RWPE2 (cell line): Measurements from ENCODE around the gene ZNF451.

Experiments
- ATAC-seq: fragments of 200-7000 bp; cut with Tn5 transposase; 3 replicates; pipeline ENCODE4 v1.9.1; 2021; ENCODE audit warnings: low read depth
- DNase-seq: peaks from one replicate; pipeline ENCODE4 v3.0.0-alpha.2; 2020; ENCODE audit warnings: low spot score
- H3K27ac ChIP-seq: fragments of 450-650 bp; 2 replicates; pipeline ENCODE4 v1.5.1; 2017; ENCODE audit warnings: mild to moderate bottlenecking; ENCODE audit not compliant: poor library complexity, severe bottlenecking
- H3K27me3 ChIP-seq: fragments of 250-450 bp; sonication (Bioruptor Pico); 2 replicates; pipeline ENCODE4 v1.5.1; 2021; ENCODE audit warnings: mild to moderate bottlenecking, moderate library complexity; ENCODE audit not compliant: insufficient read depth, poor library complexity, severe bottlenecking
- H3K36me3 ChIP-seq: fragments of 250-450 bp; sonication (Bioruptor Pico); 2 replicates; pipeline ENCODE4 v1.5.1; 2020; ENCODE audit warnings: low read depth, mild to moderate bottlenecking, moderate library complexity
- H3K4me1 ChIP-seq: fragments of 250-450 bp; sonication (Bioruptor Pico); 2 replicates; pipeline ENCODE4 v1.5.1; 2021; ENCODE audit warnings: mild to moderate bottlenecking, moderate library complexity; ENCODE audit not compliant: insufficient read depth, poor library complexity, severe bottlenecking
- H3K4me3 ChIP-seq: fragments of 250-450 bp; sonication (Bioruptor Pico); 2 replicates; pipeline ENCODE4 v1.5.1; 2021; ENCODE audit warnings: mild to moderate bottlenecking, moderate library complexity; ENCODE audit not compliant: severe bottlenecking
- H3K9me3 ChIP-seq: fragments of 250-450 bp; sonication (Bioruptor Pico); 2 replicates; pipeline ENCODE4 v1.5.1; 2021; ENCODE audit warnings: mild to moderate bottlenecking, moderate library complexity; ENCODE audit not compliant: severe bottlenecking
- TF ChIP-seq, protein P1 (sequence below): fragments of 450-650 bp; IDR thresholded peaks from one replicate; pipeline ENCODE4 v1.5.1; 2017; ENCODE audit warnings: mild to moderate bottlenecking, moderate library complexity; ENCODE audit not compliant: poor library complexity, severe bottlenecking

ZNF451 gene

DNA sequence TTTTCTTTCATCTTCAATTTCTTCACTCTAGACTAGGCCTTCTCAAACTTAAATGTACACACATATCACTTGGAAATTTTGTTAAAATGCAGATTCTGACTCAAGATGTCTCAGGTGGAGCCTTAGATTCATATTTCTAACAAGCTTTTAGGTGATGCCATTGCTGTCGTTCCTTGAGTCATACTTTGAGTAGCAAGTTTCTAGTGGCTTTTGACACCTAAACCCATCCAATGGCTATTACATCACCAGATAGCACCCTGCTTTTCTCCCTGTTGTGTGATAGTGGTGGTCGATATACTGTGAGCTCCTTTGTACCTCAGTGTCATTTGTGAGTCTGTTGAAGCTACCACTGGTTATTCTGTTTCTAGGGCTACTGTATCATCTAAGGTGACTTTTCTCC, 47.4 kb downstream of the ZNF451 start:
- Histone ChIP-seq H3K9me3 (no peaks in the 10 kb centered on the region), H3K27me3 (no peaks in the 10 kb centered on the region), H3K27ac (no peak overlapping the region), H3K4me1 (no peaks in the 10 kb centered on the region), H3K36me3 (peaks cover 62% of the 10 kb centered on the region), H3K4me3 (no peak overlapping the region)
- ATAC-seq, result no peak
- DNase-seq, result no peak
- TF ChIP-seq, protein P1, sequence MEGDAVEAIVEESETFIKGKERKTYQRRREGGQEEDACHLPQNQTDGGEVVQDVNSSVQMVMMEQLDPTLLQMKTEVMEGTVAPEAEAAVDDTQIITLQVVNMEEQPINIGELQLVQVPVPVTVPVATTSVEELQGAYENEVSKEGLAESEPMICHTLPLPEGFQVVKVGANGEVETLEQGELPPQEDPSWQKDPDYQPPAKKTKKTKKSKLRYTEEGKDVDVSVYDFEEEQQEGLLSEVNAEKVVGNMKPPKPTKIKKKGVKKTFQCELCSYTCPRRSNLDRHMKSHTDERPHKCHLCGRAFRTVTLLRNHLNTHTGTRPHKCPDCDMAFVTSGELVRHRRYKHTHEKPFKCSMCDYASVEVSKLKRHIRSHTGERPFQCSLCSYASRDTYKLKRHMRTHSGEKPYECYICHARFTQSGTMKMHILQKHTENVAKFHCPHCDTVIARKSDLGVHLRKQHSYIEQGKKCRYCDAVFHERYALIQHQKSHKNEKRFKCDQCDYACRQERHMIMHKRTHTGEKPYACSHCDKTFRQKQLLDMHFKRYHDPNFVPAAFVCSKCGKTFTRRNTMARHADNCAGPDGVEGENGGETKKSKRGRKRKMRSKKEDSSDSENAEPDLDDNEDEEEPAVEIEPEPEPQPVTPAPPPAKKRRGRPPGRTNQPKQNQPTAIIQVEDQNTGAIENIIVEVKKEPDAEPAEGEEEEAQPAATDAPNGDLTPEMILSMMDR, result no peak

DNA sequence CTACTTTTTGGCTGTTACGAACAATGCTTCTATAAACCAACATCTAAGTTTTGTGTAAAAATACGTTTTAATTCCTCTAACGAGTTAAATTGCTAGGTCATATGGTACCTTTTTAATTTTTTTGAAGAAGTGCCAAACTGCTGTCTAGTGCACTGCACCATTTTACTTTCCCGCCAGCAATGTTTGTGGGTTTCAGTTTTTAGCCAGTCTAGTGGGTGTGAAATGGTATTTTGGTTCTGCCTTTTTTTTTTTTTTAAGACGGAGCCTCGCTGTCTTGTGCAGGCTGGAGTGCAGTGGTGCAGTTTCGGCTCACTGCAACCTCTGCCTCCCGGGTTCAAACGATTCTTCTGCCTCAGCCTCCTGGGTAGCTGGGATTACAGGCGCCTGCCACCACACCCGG, 48.0 kb downstream of the ZNF451 start:
- Histone ChIP-seq H3K27ac (no peak overlapping the region), H3K9me3 (no peaks in the 10 kb centered on the region), H3K4me1 (no peaks in the 10 kb centered on the region), H3K36me3 (peaks cover 64% of the 10 kb centered on the region), H3K4me3 (no peak overlapping the region), H3K27me3 (no peaks in the 10 kb centered on the region)
- TF ChIP-seq, protein P1, result no peak
- ATAC-seq (no peak), DNase-seq (no peak)

DNA sequence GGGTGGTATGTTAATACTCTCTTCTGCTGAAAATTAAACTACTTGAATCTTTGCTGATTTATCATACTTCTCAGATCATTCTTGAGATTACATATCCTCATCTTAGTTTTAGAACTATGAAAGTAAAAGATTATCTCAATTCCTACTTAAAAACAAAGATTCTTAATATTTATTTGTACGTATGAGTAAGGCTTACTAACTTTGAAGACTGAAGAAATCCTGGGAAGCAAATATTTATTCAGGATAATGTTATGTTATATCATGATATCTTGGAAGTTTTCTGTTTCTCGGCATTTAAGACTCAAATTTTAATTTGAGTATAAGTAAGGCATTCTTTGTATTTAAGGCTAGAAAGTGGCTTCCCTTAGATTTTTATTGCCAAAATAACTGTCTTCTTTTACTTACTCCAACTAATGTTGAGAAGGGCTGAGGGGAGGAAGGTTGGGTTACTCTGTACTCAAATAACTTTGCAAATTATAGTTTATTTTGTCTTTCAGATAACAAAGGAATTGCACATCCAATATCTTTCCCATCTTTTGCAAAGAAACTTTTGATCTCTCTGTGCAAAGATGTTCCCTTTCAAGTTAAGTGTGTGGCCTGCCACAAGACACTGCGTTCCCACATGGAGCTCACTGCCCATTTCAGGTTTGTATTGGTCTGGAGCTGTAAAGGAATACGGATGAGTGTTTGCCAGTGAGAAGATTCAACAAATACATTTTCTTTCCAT, 51.6 kb downstream of the ZNF451 start:
- no peaks in the 10 kb centered on the region for H3K27me3 ChIP-seq
- H3K4me3 ChIP-seq, result no peak overlapping the region
- ATAC-seq, result no peak
- H3K9me3 ChIP-seq, result no peaks in the 10 kb centered on the region
- H3K36me3 ChIP-seq, result peaks cover 61% of the 10 kb centered on the region
- no peak overlapping the region for H3K27ac ChIP-seq
- no peak for DNase-seq
- no peaks in the 10 kb centered on the region for H3K4me1 ChIP-seq
- TF ChIP-seq, protein P1, result no peak

DNA sequence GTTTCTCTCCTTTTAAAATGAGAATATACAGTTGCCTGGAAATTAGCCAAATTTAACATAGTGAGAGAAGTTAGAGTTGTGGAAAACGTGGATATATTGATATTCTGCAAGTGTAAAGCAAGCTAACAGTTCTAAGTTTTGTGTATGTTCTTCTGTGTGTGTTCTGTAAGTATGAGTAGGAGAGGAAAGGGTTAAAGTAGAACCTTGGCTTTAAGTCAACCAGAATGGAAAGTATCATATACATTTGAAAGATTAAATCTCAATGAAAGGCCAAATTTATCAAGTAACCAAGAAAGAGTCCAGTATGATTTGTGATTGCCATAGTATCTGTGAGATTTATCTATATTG, 52.2 kb downstream of the ZNF451 start:
- peaks cover 61% of the 10 kb centered on the region for H3K36me3 ChIP-seq
- no peaks in the 10 kb centered on the region for H3K4me1 ChIP-seq

DNA sequence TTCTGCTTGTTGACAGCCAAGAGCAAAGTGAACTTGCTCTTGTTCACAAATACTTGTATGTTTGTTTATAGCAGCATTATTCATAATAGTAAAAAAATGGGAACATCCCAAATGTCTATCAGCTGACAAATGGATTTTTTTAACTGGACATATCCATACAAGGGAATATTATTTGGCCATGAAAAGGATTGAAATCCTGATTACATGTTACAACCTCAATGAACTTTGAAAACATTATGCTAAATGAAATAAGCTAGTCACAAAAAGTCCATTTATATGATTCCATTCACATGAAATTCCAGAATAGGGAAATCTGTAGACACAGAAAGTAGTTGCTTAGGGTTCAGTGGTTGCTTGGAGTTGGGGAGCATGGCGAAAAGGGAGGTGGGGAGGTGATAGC, 53.7 kb downstream of the ZNF451 start:
- Histone ChIP-seq H3K27me3 (no peaks in the 10 kb centered on the region), H3K4me3 (no peak overlapping the region), H3K27ac (no peak overlapping the region), H3K4me1 (no peaks in the 10 kb centered on the region), H3K9me3 (no peaks in the 10 kb centered on the region), H3K36me3 (peaks cover 70% of the 10 kb centered on the region)
- TF ChIP-seq, protein P1, result no peak
- DNase-seq, result no peak
- no peak for ATAC-seq

More for the DNA sequence above, 52.2 kb downstream of the ZNF451 start:
- Histone ChIP-seq H3K27ac (no peak overlapping the region), H3K9me3 (no peaks in the 10 kb centered on the region), H3K4me3 (no peak overlapping the region), H3K27me3 (no peaks in the 10 kb centered on the region)
- TF ChIP-seq, protein P1, result no peak
- DNase-seq, result no peak
- ATAC-seq, result no peak
